Neural cell (in vitro differentiated cells): ENCODE data around the gene HIP1. TPM values are rescaled to one million over a fixed set of nuclear protein-coding genes. Genes with fewer than 3 reads are reported as not detected.

Source experiments
- H2AFZ ChIP-seq: fragments of 200-600, 300-800 bp; sonication (generic), shearing (Covaris generic); 2 replicates; pipeline ENCODE4 v1.6.0; 2014; ENCODE audit warnings: low read depth, mild to moderate bottlenecking, antibody characterized with exemption, low read length, moderate library complexity
- H3F3A ChIP-seq: fragments of 200-600 bp; shearing (Covaris generic); 2 replicates; pipeline ENCODE4 v1.6.1; 2016; ENCODE audit warnings: mild to moderate bottlenecking, moderate library complexity, mixed read lengths, antibody characterized with exemption, low read length; ENCODE audit not compliant: insufficient read depth, poor library complexity, severe bottlenecking
- H3K27ac ChIP-seq: fragments of 200-600, 300-800 bp; sonication (generic), shearing (Covaris generic); 2 replicates; pipeline ENCODE4 v1.5.1; 2014; ENCODE audit warnings: mild to moderate bottlenecking, low read length, moderate library complexity
- H3K27me3 ChIP-seq: fragments of 300-800, 200-600 bp; sonication (generic), shearing (Covaris generic); 2 replicates; pipeline ENCODE4 v1.6.0; 2014; ENCODE audit warnings: mild to moderate bottlenecking, low read depth, low read length, moderate library complexity; ENCODE audit not compliant: insufficient read depth
- H3K36me3 ChIP-seq: fragments of 300-800, 200-600 bp; sonication (generic), shearing (Covaris generic); 2 replicates; pipeline ENCODE4 v1.5.1; 2014; ENCODE audit warnings: mild to moderate bottlenecking, antibody characterized with exemption, low read length, moderate library complexity; ENCODE audit not compliant: insufficient read depth
- H3K4me2 ChIP-seq: fragments of 300-800, 200-600 bp; sonication (generic), shearing (Covaris generic); 2 replicates; pipeline ENCODE4 v1.6.0; 2014; ENCODE audit warnings: mild to moderate bottlenecking, low read length
- H3K4me3 ChIP-seq: fragments of 300-800, 200-600 bp; sonication (generic), shearing (Covaris generic); 2 replicates; pipeline ENCODE4 v1.5.1; 2014; ENCODE audit warnings: mild to moderate bottlenecking, low read length, moderate library complexity
- H3K79me2 ChIP-seq: fragments of 200-600 bp; shearing (Covaris generic); replicated peaks from 2 replicates; pipeline ENCODE4 v1.6.0; 2014; ENCODE audit warnings: mild to moderate bottlenecking, low read length, moderate library complexity; ENCODE audit not compliant: insufficient read depth
- H3K9ac ChIP-seq: fragments of 300-800, 200-600 bp; sonication (generic), shearing (Covaris generic); 2 replicates; pipeline ENCODE4 v1.6.1; 2016; ENCODE audit warnings: mild to moderate bottlenecking, low read length, mixed read lengths
- H3K9me2 ChIP-seq: fragments of 200-600 bp; shearing (Covaris generic); 2 replicates; pipeline ENCODE4 v1.6.1; 2016; ENCODE audit warnings: mild to moderate bottlenecking, low read length, mixed read lengths; ENCODE audit not compliant: insufficient read depth
- H3K9me3 ChIP-seq: fragments of 200-600, 300-800 bp; sonication (generic), shearing (Covaris generic); 2 replicates; pipeline ENCODE4 v1.6.1; 2016; ENCODE audit warnings: mild to moderate bottlenecking, mixed run types, low read length, moderate library complexity, mixed read lengths
- H4K20me1 ChIP-seq: fragments of 200-600 bp; shearing (Covaris generic); 2 replicates; pipeline ENCODE4 v1.6.1; 2016; ENCODE audit warnings: mild to moderate bottlenecking, mixed run types; ENCODE audit not compliant: insufficient read depth
- EP300 ChIP-seq: fragments of 450-650 bp; conservative IDR thresholded peaks from 2 replicates; pipeline ENCODE4 v1.6.1; 2014; ENCODE audit warnings: antibody characterized with exemption, mild to moderate bottlenecking, moderate library complexity; ENCODE audit not compliant: poor library complexity, severe bottlenecking
- EZH2 ChIP-seq: fragments of 200-600, 300-800 bp; shearing (Covaris generic), sonication (generic); IDR thresholded peaks from 2 replicates; pipeline ENCODE4 v1.6.1; 2014; ENCODE audit warnings: antibody characterized with exemption, low read length, borderline replicate concordance, mild to moderate bottlenecking; ENCODE audit not compliant: insufficient read depth, poor library complexity, severe bottlenecking
- MXI1 ChIP-seq: fragments of 450-650 bp; conservative IDR thresholded peaks from 2 replicates; pipeline ENCODE4 v1.6.1; 2014; ENCODE audit warnings: antibody characterized with exemption, mild to moderate bottlenecking; ENCODE audit not compliant: poor library complexity, severe bottlenecking
- POLR2AphosphoS5 ChIP-seq: IDR thresholded peaks from 2 replicates; pipeline ENCODE4 v1.6.1; 2012
- SMC3 ChIP-seq: fragments of 450-650 bp; conservative IDR thresholded peaks from 2 replicates; pipeline ENCODE4 v1.6.1; 2014; ENCODE audit warnings: antibody characterized with exemption, mild to moderate bottlenecking, moderate library complexity; ENCODE audit not compliant: poor library complexity
- TAF1 ChIP-seq: IDR thresholded peaks from 2 replicates; pipeline ENCODE4 v1.6.1; 2012; ENCODE audit warnings: low read depth
- polyA plus RNA-seq: library from polyadenylated mRNA; depleted of rRNA; stranded (reverse); fragments of >200 nt; gene quantifications from 2 replicates; pipeline ENCODE4 v1.2.3, GENCODE V29; 2014
- TF ChIP-seq, protein P1 (sequence below): fragments of 450-650 bp; IDR thresholded peaks from 2 replicates; pipeline ENCODE4 v1.5.1; 2014; ENCODE audit warnings: antibody characterized with exemption, mild to moderate bottlenecking, moderate library complexity; ENCODE audit not compliant: poor library complexity, severe bottlenecking
- TF ChIP-seq, protein P2 (sequence below): IDR thresholded peaks from 2 replicates; pipeline ENCODE4 v1.6.1; 2012; ENCODE audit warnings: borderline replicate concordance

HIP1 gene
- polyA plus RNA-seq, 1 donor from 2014 or later, result 12.9 TPM

DNA sequence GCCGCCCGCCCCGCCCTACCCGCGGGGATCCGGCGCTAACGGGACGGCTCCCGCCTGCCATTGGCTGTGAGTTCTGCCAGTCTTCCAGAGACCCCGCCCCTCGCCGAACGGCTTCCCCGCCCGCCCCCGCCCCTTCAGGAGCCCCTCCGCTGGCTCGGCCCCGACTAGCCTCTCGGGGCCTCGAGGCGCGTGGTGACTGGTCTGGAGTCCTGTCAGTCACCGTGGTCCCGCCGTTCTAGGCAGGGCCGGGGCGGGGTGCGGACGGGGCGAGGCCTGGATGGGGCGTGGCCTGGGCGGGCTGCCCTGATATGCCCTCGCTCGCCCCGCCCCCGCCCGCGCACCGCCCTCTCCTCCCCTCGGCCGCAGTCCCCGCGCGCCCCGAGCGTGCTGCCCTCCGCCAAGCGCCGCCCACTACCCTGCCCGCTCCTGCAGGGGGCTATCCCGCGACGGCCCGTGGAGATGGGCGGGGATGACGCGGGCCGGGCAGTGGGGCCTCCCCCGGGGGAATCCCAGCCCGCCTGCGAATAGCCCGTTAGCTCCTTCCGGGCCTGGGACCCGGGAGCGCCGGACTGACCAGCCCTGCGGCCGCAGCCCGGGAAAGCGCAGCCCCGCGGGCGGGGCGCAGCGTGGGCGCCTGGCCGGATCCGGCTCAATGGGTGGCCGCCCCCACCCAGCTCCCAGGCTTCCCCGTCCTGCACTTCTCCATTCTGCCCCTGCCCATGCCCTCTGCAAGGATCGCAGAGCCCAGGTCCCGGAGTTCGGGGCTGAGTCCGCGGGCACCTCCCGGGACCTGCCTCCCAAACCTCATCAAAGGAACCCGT is 444 bp upstream of the HIP1 start:
- H3K27ac ChIP-seq, result no peak overlapping the region

DNA sequence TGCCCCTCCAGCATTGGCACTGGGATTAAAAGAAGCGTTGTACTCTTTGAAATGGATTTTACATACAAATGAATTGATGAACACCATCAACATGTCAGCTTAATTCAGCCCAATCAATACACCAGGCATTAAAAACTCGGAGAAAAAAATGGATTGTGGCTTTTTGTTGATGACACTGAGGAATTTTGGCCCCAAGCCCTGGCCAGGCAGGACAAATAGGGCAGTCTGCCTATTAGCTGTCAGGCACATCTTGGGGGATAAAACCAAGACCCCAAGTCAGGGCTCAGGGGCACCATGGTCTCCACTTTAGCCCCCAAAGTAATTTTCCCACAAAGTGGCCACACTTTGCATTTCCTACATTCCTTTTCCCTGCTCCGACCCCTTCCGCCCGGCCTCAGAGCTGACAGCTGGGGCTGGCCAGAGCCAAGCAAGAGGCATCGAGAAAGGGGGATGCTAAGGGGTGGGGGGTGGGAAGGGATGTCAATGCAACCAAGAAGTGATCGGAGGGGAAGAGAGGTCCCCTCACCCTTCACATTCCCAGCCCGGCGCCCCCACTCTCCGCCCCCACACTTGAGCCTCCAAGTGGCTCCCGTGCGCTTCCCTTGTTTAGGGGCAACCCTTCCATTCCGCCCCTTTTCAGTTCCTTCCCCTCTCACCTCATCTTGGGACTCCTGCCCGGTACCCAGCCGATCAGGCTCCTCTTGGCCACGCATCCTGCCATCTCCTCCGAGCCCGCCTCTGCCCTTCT is 711 bp downstream of the HIP1 start:
- H3F3A ChIP-seq, result no peaks in the 10 kb centered on the region
- peak overlapping the region; percentile 80 for H3K4me2 ChIP-seq
- H3K79me2 ChIP-seq, result no peaks in the 10 kb centered on the region
- H3K9me3 ChIP-seq, result no peaks in the 10 kb centered on the region
- peak overlapping the region; percentile 89 for H3K4me3 ChIP-seq
- H3K9ac ChIP-seq, result peak overlapping the region; percentile 74
- H4K20me1 ChIP-seq, result no peaks in the 10 kb centered on the region
- H3K27me3 ChIP-seq, result no peaks in the 10 kb centered on the region
- no peaks in the 10 kb centered on the region for H3K9me2 ChIP-seq
- no peak overlapping the region for H3K27ac ChIP-seq
- H2AFZ ChIP-seq, result peak overlapping the region; percentile 87
- H3K36me3 ChIP-seq, result no peaks in the 10 kb centered on the region
- TF ChIP-seq, protein P1, sequence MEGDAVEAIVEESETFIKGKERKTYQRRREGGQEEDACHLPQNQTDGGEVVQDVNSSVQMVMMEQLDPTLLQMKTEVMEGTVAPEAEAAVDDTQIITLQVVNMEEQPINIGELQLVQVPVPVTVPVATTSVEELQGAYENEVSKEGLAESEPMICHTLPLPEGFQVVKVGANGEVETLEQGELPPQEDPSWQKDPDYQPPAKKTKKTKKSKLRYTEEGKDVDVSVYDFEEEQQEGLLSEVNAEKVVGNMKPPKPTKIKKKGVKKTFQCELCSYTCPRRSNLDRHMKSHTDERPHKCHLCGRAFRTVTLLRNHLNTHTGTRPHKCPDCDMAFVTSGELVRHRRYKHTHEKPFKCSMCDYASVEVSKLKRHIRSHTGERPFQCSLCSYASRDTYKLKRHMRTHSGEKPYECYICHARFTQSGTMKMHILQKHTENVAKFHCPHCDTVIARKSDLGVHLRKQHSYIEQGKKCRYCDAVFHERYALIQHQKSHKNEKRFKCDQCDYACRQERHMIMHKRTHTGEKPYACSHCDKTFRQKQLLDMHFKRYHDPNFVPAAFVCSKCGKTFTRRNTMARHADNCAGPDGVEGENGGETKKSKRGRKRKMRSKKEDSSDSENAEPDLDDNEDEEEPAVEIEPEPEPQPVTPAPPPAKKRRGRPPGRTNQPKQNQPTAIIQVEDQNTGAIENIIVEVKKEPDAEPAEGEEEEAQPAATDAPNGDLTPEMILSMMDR, result no peak

More for the DNA sequence above, 444 bp upstream of the HIP1 start:
- Histone ChIP-seq H2AFZ (peak overlapping the region; percentile 87), H3K9me2 (no peaks in the 10 kb centered on the region), H3K4me3 (peak overlapping the region; percentile 89), H3K36me3 (no peaks in the 10 kb centered on the region), H3K79me2 (no peaks in the 10 kb centered on the region), H3K4me2 (no peak overlapping the region), H3K9me3 (no peaks in the 10 kb centered on the region), H4K20me1 (no peaks in the 10 kb centered on the region), H3K27me3 (no peaks in the 10 kb centered on the region), H3K9ac (peak overlapping the region; percentile 74), H3F3A (no peaks in the 10 kb centered on the region)
- TF ChIP-seq TAF1 (no peak), EZH2 (no peak), POLR2AphosphoS5 (no peak), SMC3 (no peak), EP300 (no peak), MXI1 (no peak)
- TF ChIP-seq, protein P2, sequence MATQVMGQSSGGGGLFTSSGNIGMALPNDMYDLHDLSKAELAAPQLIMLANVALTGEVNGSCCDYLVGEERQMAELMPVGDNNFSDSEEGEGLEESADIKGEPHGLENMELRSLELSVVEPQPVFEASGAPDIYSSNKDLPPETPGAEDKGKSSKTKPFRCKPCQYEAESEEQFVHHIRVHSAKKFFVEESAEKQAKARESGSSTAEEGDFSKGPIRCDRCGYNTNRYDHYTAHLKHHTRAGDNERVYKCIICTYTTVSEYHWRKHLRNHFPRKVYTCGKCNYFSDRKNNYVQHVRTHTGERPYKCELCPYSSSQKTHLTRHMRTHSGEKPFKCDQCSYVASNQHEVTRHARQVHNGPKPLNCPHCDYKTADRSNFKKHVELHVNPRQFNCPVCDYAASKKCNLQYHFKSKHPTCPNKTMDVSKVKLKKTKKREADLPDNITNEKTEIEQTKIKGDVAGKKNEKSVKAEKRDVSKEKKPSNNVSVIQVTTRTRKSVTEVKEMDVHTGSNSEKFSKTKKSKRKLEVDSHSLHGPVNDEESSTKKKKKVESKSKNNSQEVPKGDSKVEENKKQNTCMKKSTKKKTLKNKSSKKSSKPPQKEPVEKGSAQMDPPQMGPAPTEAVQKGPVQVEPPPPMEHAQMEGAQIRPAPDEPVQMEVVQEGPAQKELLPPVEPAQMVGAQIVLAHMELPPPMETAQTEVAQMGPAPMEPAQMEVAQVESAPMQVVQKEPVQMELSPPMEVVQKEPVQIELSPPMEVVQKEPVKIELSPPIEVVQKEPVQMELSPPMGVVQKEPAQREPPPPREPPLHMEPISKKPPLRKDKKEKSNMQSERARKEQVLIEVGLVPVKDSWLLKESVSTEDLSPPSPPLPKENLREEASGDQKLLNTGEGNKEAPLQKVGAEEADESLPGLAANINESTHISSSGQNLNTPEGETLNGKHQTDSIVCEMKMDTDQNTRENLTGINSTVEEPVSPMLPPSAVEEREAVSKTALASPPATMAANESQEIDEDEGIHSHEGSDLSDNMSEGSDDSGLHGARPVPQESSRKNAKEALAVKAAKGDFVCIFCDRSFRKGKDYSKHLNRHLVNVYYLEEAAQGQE, result no peak
- TF ChIP-seq, protein P1, result no peak
